PFSK-1 (cell line): ENCODE results near the gene KDM5A.

Experiments
- FOXP2 ChIP-seq: optimal IDR thresholded peaks from 2 replicates; pipeline ENCODE3; 2011; ENCODE audit warnings: borderline replicate concordance, control low read depth, inconsistent platforms; ENCODE audit not compliant: insufficient read depth; ENCODE audit errors: extremely low read length, extremely low read depth
- POLR2AphosphoS5 ChIP-seq: IDR thresholded peaks from 2 replicates; pipeline ENCODE4 v1.6.1; 2012; ENCODE audit warnings: low read depth, mild to moderate bottlenecking, control low read depth, low read length, moderate library complexity
- REST ChIP-seq, 2 experiments: IDR thresholded peaks; 2 replicates each; pipeline versions ENCODE4 v1.6.1 to v1.8.0; 2011 to 2012; ENCODE audit warnings: low read depth in 2 of 2, low read length in 2 of 2, control low read depth in 1 of 2, inconsistent platforms in 1 of 2, mild to moderate bottlenecking in 1 of 2, moderate library complexity in 1 of 2; ENCODE audit not compliant: insufficient read depth in 1 of 2
- SIN3A ChIP-seq: IDR thresholded peaks from 2 replicates; pipeline ENCODE4 v1.6.1; 2012; ENCODE audit warnings: mild to moderate bottlenecking, low read length, moderate library complexity, borderline replicate concordance; ENCODE audit not compliant: insufficient read depth
- TAF1 ChIP-seq: IDR thresholded peaks from 2 replicates; pipeline ENCODE4 v1.6.1; 2012; ENCODE audit warnings: low read length, control low read depth, borderline replicate concordance; ENCODE audit not compliant: insufficient read depth

KDM5A gene

GRCh38 chr12:236445-236844 lies 152.7 kb downstream of the KDM5A start:
- TF ChIP-seq SIN3A: no peak
- no peak for TF ChIP-seq POLR2AphosphoS5
- TF ChIP-seq TAF1: no peak
- no peak for TF ChIP-seq FOXP2
- no peak for TF ChIP-seq REST (IDR thresholded peaks at IDR 0.05; ENCODE audit: insufficient read depth in 1 of 2, low read depth in 2 of 2, low read length in 2 of 2)

- TF ChIP-seq POLR2AphosphoS5 (no peak), TAF1 (no peak), REST (IDR thresholded peaks at IDR 0.05; ENCODE audit: insufficient read depth in 1 of 2, low read depth in 2 of 2, low read length in 2 of 2) (no peak), FOXP2 (no peak), SIN3A (no peak)
Observed at GRCh38 chr12:234891-235415, 154.2 kb downstream of the KDM5A start.

- TF ChIP-seq FOXP2 (no peak), TAF1 (no peak), REST (IDR thresholded peaks at IDR 0.05; ENCODE audit: insufficient read depth in 1 of 2, low read depth in 2 of 2, low read length in 2 of 2) (no peak), SIN3A (no peak), POLR2AphosphoS5 (no peak)
Observed at GRCh38 chr12:234019-234418, 155.1 kb downstream of the KDM5A start.

GRCh38 chr12:233615-233968 lies 155.5 kb downstream of the KDM5A start:
- TF ChIP-seq SIN3A: no peak
- no peak for TF ChIP-seq TAF1
- no peak for TF ChIP-seq POLR2AphosphoS5
- no peak for TF ChIP-seq FOXP2
- no peak for TF ChIP-seq REST (IDR thresholded peaks at IDR 0.05; ENCODE audit: insufficient read depth in 1 of 2, low read depth in 2 of 2, low read length in 2 of 2)
